Osteocyte (in vitro differentiated cells): ENCODE measurements around the gene HYDIN. TPM values are rescaled to one million over a fixed set of nuclear protein-coding genes. Genes with fewer than 3 reads are reported as not detected.
"Not testable (repeated sequence)": the region's sequence is repeated elsewhere in the genome, so short reads cannot be mapped to it uniquely, and the experiment has no call there.

Experiments
- DNase-seq: peaks from one replicate; pipeline ENCODE4 v3.0.0; 2021; ENCODE audit warnings: mixed read lengths; ENCODE audit not compliant: unreplicated experiment; ENCODE audit errors: extremely low spot score
- H3K27ac Mint-ChIP-seq: one replicate; pipeline ENCODE4 v1.8.0; 2021; ENCODE audit warnings: mild to moderate bottlenecking, mixed read lengths; ENCODE audit not compliant: unreplicated experiment
- H3K27me3 Mint-ChIP-seq: one replicate; pipeline ENCODE4 v1.8.0; 2021; ENCODE audit warnings: mixed read lengths; ENCODE audit not compliant: unreplicated experiment
- H3K36me3 Mint-ChIP-seq: one replicate; pipeline ENCODE4 v1.8.0; 2021; ENCODE audit warnings: mixed read lengths; ENCODE audit not compliant: unreplicated experiment
- H3K4me1 Mint-ChIP-seq: one replicate; pipeline ENCODE4 v1.8.0; 2021; ENCODE audit warnings: mixed read lengths; ENCODE audit not compliant: unreplicated experiment
- H3K4me3 Mint-ChIP-seq: one replicate; pipeline ENCODE4 v1.8.0; 2021; ENCODE audit warnings: mild to moderate bottlenecking, moderate library complexity, mixed read lengths; ENCODE audit not compliant: unreplicated experiment
- H3K9me3 Mint-ChIP-seq: one replicate; pipeline ENCODE4 v1.8.0; 2021; ENCODE audit warnings: mixed read lengths; ENCODE audit not compliant: unreplicated experiment
- total RNA-seq: library from RNA; stranded (reverse); gene quantifications from 2 replicates; pipeline ENCODE4 v1.2.1, GENCODE V29; 2021
- TF ChIP-seq, protein P1 (sequence below): fragments of 200-600 bp; sonication (generic); IDR thresholded peaks from 2 replicates; pipeline ENCODE4 v1.5.0; 2021; ENCODE audit warnings: antibody characterized with exemption, mild to moderate bottlenecking, moderate library complexity

The HYDIN gene
- total RNA-seq, 1 donor from 2014 or later: not detected

DNA sequence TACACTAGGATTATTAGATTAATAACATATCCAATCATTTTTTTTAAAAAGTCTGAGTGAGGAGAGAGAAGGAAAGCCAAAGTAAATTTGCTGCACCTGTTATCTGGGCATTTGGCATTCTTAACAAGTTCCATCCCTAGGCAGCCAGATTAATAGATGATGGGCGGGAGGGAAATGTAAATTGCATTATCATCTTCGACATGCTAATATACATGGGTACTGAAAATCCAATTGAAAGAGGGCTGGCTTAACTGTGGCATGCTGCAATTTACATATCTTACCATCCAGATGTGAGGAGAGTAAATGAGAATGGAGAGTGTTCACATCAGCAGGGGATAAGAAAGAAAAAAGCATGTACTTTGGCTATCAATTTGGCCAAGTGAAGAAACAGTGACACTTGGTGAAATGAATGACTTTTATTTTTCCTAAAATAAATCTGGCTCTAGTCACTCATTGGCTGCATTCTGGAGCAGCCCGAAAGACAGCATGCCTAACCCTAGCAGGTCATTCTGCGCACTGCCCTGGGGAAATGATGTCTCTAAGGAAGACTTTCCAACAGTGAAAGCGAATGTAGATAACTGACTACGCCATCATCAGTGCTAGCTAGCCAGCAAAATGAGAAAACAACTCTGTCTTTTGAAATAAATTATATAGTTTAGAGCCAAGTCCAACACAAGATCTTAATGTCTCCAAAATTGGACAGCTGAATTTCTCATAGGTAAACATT is 57.9 kb downstream of the HYDIN start:
- Mint-ChIP-seq H3K27me3 (no peaks in the 10 kb centered on the region), H3K4me1 (no peaks in the 10 kb centered on the region), H3K9me3 (no peaks in the 10 kb centered on the region), H3K36me3 (no peaks in the 10 kb centered on the region), H3K4me3 (no peak overlapping the region), H3K27ac (no peak overlapping the region)
- DNase-seq: no peak
- TF ChIP-seq, protein P1, sequence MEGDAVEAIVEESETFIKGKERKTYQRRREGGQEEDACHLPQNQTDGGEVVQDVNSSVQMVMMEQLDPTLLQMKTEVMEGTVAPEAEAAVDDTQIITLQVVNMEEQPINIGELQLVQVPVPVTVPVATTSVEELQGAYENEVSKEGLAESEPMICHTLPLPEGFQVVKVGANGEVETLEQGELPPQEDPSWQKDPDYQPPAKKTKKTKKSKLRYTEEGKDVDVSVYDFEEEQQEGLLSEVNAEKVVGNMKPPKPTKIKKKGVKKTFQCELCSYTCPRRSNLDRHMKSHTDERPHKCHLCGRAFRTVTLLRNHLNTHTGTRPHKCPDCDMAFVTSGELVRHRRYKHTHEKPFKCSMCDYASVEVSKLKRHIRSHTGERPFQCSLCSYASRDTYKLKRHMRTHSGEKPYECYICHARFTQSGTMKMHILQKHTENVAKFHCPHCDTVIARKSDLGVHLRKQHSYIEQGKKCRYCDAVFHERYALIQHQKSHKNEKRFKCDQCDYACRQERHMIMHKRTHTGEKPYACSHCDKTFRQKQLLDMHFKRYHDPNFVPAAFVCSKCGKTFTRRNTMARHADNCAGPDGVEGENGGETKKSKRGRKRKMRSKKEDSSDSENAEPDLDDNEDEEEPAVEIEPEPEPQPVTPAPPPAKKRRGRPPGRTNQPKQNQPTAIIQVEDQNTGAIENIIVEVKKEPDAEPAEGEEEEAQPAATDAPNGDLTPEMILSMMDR: no peak

DNA sequence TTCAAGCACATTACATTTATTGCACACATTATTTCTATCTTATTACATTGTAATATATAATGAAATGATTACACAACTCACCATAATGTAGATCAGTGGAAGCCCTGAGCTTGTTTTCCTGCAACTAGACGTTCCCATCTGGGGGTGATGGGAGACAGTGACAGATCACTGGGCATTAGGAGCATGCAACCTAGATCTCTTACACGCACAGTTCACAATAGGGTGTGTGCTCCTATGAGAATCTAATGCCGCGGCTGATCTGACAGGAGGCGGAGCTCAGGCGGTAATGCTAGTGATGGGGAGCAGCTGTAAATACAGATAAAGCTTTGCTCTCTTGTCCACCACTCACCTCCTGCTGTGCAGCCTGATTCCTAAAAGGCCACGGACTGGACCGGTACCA is 69.5 kb downstream of the HYDIN start:
- not testable (repeated sequence) for H3K9me3 Mint-ChIP-seq, H3K36me3 Mint-ChIP-seq, H3K27me3 Mint-ChIP-seq, DNase-seq, H3K4me1 Mint-ChIP-seq, H3K4me3 Mint-ChIP-seq, H3K27ac Mint-ChIP-seq

DNA sequence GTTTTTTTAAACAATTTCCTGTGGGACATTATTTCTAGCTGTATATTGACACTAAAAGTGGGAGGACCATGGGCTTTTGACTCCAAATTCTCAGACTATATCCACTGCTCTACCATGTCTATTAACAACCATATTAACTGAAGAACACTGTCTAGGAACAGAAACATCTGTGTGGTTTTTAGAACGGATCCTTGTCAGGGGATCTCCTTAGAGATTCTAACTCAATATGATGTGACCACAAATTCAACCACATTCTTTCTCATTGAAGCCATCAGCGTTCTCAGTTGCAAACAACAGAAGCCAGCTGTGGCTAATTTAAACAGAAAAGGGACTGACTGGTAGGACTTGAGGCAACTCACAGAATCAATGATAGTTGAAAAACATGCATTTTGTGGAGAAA is 73.2 kb downstream of the HYDIN start:
- not testable (repeated sequence) for H3K27me3 Mint-ChIP-seq, DNase-seq, H3K36me3 Mint-ChIP-seq

DNA sequence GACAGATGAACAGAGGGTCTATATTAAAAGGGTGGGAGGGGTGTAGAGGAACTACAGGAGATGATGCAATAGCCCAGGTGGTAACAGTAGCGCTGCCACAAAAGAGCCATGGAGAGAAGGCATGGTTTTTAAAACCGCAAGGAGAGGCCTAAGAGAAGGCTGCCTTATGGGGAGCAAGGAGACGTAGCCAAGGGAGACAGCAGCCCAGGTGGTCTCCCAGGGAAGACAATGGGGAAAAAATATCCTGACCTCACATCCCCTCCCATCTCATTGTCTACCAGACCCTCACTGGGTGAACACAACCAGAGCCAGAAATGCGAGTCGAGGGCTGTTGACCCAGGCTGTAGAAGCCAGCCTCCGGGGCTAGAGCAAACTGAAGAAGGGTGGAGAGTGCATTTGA is 77.2 kb downstream of the HYDIN start:
- not testable (repeated sequence) for H3K9me3 Mint-ChIP-seq, H3K27me3 Mint-ChIP-seq, H3K36me3 Mint-ChIP-seq, H3K4me1 Mint-ChIP-seq, H3K27ac Mint-ChIP-seq, DNase-seq, H3K4me3 Mint-ChIP-seq

More for the DNA sequence above, 73.2 kb downstream of the HYDIN start:
- not testable (repeated sequence) for H3K9me3 Mint-ChIP-seq, H3K4me1 Mint-ChIP-seq, H3K4me3 Mint-ChIP-seq, H3K27ac Mint-ChIP-seq

DNA sequence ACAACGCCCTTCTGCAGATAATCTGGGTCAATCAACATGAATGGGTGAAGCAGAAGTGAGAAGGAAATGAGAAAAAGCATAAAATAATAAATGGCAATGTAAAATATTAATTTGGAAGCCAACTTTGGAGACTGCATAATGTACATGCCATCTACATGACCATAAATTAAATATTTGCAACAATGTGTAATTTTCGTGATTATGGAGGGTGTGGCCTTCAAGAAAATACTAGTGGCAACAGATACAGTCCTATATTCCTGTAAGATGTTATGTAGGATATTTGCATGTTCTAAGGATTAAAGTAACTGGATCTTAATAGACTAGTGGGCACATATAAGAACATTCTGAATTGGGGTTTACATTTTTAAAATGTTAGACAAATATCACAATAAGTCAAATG is 78.9 kb downstream of the HYDIN start:
- H3K4me3 Mint-ChIP-seq, H3K27ac Mint-ChIP-seq, H3K4me1 Mint-ChIP-seq, H3K27me3 Mint-ChIP-seq, DNase-seq, H3K36me3 Mint-ChIP-seq, H3K9me3 Mint-ChIP-seq: not testable (repeated sequence)

DNA sequence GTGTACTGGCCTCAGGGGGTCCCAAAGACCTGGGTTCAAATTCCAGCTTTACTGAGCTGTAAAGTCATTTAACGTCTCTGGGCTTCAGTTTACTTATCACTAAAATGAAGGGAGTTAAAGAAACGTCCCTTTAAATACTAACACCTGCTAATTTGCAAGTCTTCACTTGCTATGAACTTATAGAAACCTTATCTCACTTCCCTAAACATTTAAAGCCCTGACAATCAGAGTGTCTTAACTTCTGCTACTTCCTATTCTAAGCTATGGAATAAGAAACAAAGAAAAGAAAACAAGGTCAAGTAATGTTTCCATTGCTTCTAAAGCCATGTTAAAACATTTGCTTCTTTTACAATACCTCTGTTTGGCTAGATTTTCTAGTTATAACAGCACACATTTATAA is 87.3 kb downstream of the HYDIN start:
- not testable (repeated sequence) for H3K9me3 Mint-ChIP-seq, DNase-seq, H3K4me1 Mint-ChIP-seq, H3K27ac Mint-ChIP-seq, H3K27me3 Mint-ChIP-seq, H3K36me3 Mint-ChIP-seq, H3K4me3 Mint-ChIP-seq

DNA sequence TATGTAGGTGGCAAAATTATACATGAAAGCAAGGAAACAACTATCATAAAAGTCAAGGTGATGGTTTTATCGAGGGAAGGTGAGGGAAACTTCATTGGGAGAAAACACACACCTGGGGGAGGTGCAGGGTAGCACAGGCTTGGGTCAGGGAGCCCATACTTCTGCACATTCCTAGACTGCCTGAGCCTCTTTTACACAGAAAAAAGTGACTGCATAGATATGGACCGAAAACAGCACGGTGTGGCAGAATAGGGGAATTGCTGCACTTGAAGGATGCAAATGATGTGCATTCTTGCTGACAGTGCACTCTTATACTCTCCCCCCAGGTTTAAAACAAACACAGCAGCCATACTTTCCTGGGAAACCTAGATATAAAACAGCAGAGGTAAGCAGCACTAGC is 120.0 kb downstream of the HYDIN start:
- DNase-seq, H3K9me3 Mint-ChIP-seq, H3K4me3 Mint-ChIP-seq, H3K36me3 Mint-ChIP-seq, H3K27me3 Mint-ChIP-seq, H3K27ac Mint-ChIP-seq, H3K4me1 Mint-ChIP-seq: not testable (repeated sequence)

DNA sequence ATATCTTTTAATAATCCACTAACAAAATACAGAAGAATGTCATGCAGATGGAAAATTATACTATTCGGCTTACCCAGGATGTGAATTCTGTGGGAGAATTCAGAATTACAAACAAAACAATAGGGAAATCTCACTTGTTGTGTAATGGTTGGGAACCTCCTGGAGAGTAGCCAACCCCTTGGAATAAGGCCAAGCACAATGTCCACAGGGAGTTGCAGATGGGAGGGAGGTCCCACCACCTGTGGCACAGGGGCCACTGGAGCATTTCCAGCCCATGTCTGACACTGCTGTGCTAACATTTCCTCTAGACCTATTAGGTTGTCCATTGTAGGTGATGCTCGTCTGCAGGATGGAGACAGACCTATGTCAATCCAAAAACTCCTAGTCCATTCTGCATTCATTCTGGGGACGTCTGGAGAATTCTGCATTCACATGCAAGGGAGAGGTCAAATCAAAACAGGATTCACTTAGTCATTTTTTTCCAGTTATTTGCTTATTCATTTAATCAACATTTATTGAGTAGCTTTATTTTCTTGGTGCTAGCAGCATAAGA is 120.8 kb downstream of the HYDIN start:
- DNase-seq, H3K36me3 Mint-ChIP-seq, H3K4me3 Mint-ChIP-seq, H3K27me3 Mint-ChIP-seq, H3K9me3 Mint-ChIP-seq, H3K4me1 Mint-ChIP-seq, H3K27ac Mint-ChIP-seq: not testable (repeated sequence)

DNA sequence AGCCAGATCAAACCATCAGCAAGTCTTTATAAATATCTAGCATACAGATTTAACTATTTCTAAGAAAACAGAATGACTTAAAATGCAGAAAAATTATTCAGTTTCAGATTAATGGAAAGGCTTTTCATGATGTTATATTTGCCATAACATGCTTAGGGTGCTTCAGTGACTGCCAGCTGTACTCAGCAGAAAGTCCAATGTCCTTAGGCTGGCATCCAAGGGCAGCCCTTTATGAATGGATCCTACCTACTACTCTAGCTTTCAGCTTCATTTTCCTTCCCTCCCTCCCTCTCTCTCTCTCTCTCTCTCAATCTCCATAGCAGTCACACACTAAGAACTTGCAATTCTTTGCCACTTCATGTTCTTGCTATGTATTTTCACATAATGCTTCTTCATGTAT is 124.6 kb downstream of the HYDIN start:
- H3K4me3 Mint-ChIP-seq, DNase-seq, H3K36me3 Mint-ChIP-seq: not testable (repeated sequence)

DNA sequence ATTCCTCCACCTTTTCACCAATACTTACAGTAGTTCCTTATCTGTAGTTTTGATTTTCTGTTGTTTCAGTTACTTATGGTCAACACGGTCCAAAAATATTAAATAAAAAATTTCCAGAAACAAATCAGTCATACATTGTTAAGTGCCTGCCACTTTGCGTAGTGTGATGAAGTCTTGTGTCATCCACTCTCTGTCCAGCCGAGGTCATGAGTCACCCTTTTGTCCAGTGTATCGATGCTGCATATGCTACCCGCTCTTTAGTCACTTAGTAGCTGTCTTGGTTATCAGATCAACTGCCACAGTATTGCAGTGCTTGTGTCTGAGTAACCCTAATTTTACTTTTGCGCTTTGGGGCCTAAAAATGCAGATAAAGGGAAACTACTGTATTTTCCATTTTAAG is 146.9 kb downstream of the HYDIN start:
- H3K36me3 Mint-ChIP-seq, H3K4me3 Mint-ChIP-seq, H3K27me3 Mint-ChIP-seq, H3K4me1 Mint-ChIP-seq, H3K27ac Mint-ChIP-seq, DNase-seq, H3K9me3 Mint-ChIP-seq: not testable (repeated sequence)

More for the DNA sequence above, 124.6 kb downstream of the HYDIN start:
- H3K27ac Mint-ChIP-seq, H3K9me3 Mint-ChIP-seq, H3K4me1 Mint-ChIP-seq, H3K27me3 Mint-ChIP-seq: not testable (repeated sequence)

DNA sequence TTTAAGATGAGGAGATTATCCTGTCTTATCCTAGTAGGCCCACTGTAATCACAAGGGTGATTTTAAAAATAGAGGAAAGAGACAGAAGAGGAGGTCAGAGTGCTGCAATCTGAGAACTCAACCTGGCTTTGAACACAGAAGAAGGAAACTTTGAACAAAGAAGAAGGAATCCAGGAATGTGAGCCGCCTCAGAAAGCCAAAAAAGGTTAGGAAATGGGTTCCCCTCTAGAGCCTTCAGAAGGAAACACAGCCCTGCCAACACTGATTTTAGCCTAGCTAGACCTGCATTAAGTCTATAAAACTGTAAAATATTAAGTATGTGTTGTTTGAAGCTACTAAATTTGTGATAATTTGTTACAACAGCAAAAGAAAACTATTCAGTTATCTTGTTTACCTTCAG is 149.7 kb downstream of the HYDIN start:
- H3K27me3 Mint-ChIP-seq, H3K36me3 Mint-ChIP-seq, H3K27ac Mint-ChIP-seq, H3K9me3 Mint-ChIP-seq, H3K4me1 Mint-ChIP-seq, H3K4me3 Mint-ChIP-seq, DNase-seq: not testable (repeated sequence)
